Ovary (tissue), 3 donors: ENCODE results near the gene LZTFL1.

Source experiments
- POLR2A ChIP-seq: fragments of 450-650 bp; IDR thresholded peaks from one replicate; pipeline ENCODE4 v1.6.1; 2017; ENCODE audit warnings: antibody characterized with exemption, mild to moderate bottlenecking, moderate library complexity
- TF ChIP-seq, protein P1 (sequence below), 3 donors: fragments of 450-650 bp in 2 of 3; fragments of 200-600 bp in 1 of 3; IDR thresholded peaks; one replicate each; pipeline versions ENCODE4 v1.5.1 to v1.8.0; 2016 to 2022; ENCODE audit warnings: antibody characterized with exemption in 3 of 3, mild to moderate bottlenecking in 1 of 3
- donor health status: DM: no; HTN: no; CAD: no.

- TF ChIP-seq, protein P1, sequence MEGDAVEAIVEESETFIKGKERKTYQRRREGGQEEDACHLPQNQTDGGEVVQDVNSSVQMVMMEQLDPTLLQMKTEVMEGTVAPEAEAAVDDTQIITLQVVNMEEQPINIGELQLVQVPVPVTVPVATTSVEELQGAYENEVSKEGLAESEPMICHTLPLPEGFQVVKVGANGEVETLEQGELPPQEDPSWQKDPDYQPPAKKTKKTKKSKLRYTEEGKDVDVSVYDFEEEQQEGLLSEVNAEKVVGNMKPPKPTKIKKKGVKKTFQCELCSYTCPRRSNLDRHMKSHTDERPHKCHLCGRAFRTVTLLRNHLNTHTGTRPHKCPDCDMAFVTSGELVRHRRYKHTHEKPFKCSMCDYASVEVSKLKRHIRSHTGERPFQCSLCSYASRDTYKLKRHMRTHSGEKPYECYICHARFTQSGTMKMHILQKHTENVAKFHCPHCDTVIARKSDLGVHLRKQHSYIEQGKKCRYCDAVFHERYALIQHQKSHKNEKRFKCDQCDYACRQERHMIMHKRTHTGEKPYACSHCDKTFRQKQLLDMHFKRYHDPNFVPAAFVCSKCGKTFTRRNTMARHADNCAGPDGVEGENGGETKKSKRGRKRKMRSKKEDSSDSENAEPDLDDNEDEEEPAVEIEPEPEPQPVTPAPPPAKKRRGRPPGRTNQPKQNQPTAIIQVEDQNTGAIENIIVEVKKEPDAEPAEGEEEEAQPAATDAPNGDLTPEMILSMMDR (IDR thresholded peaks at IDR 0.05), result no peak
- TF ChIP-seq POLR2A, result no peak
Measured at GRCh38 chr3:45781841-45782240, 60.1 kb downstream of the LZTFL1 start.
